Endothelial cell of umbilical vein (primary cell): ENCODE measurements around the gene CETN1. TPM values are rescaled to one million over a fixed set of nuclear protein-coding genes. Genes with fewer than 3 reads are reported as not detected.

Experiments
- BruUV-seq: library from RNA; stranded (reverse); fragments of 400-500 nt; replicated peaks from 2 replicates; lab custom pipeline; 2021; lab: Mats Ljungman, UMichigan
- CTCF ChIA-PET: fragments of 300-600, 350-600 bp; sonication (Branson Sonifier 250); formaldehyde crosslinking; loops from one replicate; lab custom pipeline; 2021; ENCODE audit warnings: antibody characterized with exemption, inconsistent platforms; lab: Charles Lee
- POLR2A ChIA-PET: fragments of 300-600, 350-600 bp; sonication (Branson Sonifier 250); formaldehyde crosslinking; loops from one replicate; lab custom pipeline; 2021; ENCODE audit warnings: antibody characterized with exemption, inconsistent platforms; lab: Charles Lee
- DNase-seq: peaks from one replicate; pipeline ENCODE4 v3.0.0-alpha.2; 2011; ENCODE audit warnings: low read depth, low spot score
- FAIRE-seq: peaks from 2 replicates; lab custom pipeline; 2011; peaks lifted over from hg19 to GRCh38; lab: Jason Lieb, UNC
- H2AFZ ChIP-seq: 2 replicates; pipeline ENCODE4 v1.6.0; 2012; ENCODE audit warnings: low read depth, low read length, control low read depth, inconsistent platforms
- H3K27ac ChIP-seq: 2 replicates; pipeline ENCODE4 v1.5.1; 2011; ENCODE audit warnings: low read depth, mild to moderate bottlenecking, control low read depth, low read length, moderate library complexity; ENCODE audit not compliant: insufficient read depth
- H3K27me3 ChIP-seq, 2 experiments: 2 replicates each; pipeline versions ENCODE4 v1.6.0 to v1.6.1; 2011; ENCODE audit warnings: low read length in 2 of 2, mixed read lengths in 1 of 2; ENCODE audit not compliant: control insufficient read depth in 2 of 2, insufficient read depth in 2 of 2
- H3K36me3 ChIP-seq, 2 experiments: 2 replicates in 1 of 2; 3 replicates in 1 of 2; pipeline ENCODE4 v1.5.1; 2011; ENCODE audit warnings: low read length in 2 of 2, mild to moderate bottlenecking in 1 of 2, moderate library complexity in 1 of 2; ENCODE audit not compliant: control insufficient read depth in 2 of 2, insufficient read depth in 2 of 2; ENCODE audit errors: extremely low read depth in 1 of 2
- H3K4me1 ChIP-seq: 3 replicates; pipeline ENCODE4 v1.5.1; 2011; ENCODE audit warnings: mild to moderate bottlenecking, low read length; ENCODE audit not compliant: control insufficient read depth, insufficient read depth; ENCODE audit errors: extremely low read depth
- H3K4me2 ChIP-seq: 2 replicates; pipeline ENCODE4 v1.6.1; 2011; ENCODE audit warnings: low read length, control low read depth, mixed read lengths; ENCODE audit not compliant: insufficient read depth
- H3K4me3 ChIP-seq, 3 experiments: fragments of 200-600 bp in 1 of 3; sonication (generic), shearing (Covaris generic) in 1 of 3; replicated peaks in 1 of 3; 2 replicates each; pipeline ENCODE4 v1.5.1; 2011 to 2016; ENCODE audit warnings: control low read depth in 3 of 3, low read length in 3 of 3, mild to moderate bottlenecking in 2 of 3, inconsistent platforms in 1 of 3, low read depth in 1 of 3, moderate library complexity in 1 of 3; ENCODE audit not compliant: insufficient read depth in 1 of 3
- H3K79me2 ChIP-seq: 2 replicates; pipeline ENCODE4 v1.6.0; 2012; ENCODE audit warnings: low read length, inconsistent platforms; ENCODE audit not compliant: control insufficient read depth, insufficient read depth
- H3K9ac ChIP-seq: replicated peaks from 2 replicates; pipeline ENCODE3; 2011; ENCODE audit warnings: low read length, control low read depth; ENCODE audit not compliant: insufficient read depth; ENCODE audit errors: extremely low read depth
- H3K9me1 ChIP-seq: replicated peaks from 3 replicates; pipeline ENCODE4 v1.6.0; 2011; ENCODE audit warnings: mild to moderate bottlenecking, low read length; ENCODE audit not compliant: control insufficient read depth, insufficient read depth; ENCODE audit errors: extremely low read depth
- H3K9me3 ChIP-seq: replicated peaks from 2 replicates; pipeline ENCODE4 v1.5.1; 2012; ENCODE audit warnings: low read length, inconsistent platforms; ENCODE audit not compliant: control insufficient read depth, insufficient read depth
- H4K20me1 ChIP-seq: replicated peaks from 2 replicates; pipeline ENCODE3; 2011; ENCODE audit warnings: mild to moderate bottlenecking, low read length; ENCODE audit not compliant: control insufficient read depth, insufficient read depth; ENCODE audit errors: extremely low read depth
- CTCF ChIP-seq, 2 donors: IDR thresholded peaks; 1 replicate in 1 of 2; 2 replicates in 1 of 2; pipeline ENCODE4 v1.5.1; 2011; ENCODE audit warnings: low read length in 2 of 2, mild to moderate bottlenecking in 2 of 2, moderate library complexity in 2 of 2, control low read depth in 1 of 2, inconsistent platforms in 1 of 2, low read depth in 1 of 2; ENCODE audit not compliant: insufficient read depth in 1 of 2; ENCODE audit errors: extremely low read depth in 1 of 2
- EZH2 ChIP-seq: IDR thresholded peaks from 2 replicates; pipeline ENCODE4 v1.6.1; 2012; ENCODE audit warnings: borderline replicate concordance, low read depth, mild to moderate bottlenecking, moderate library complexity, low read length, inconsistent platforms; ENCODE audit not compliant: severe bottlenecking
- FOS ChIP-seq: IDR thresholded peaks from 2 replicates; pipeline ENCODE4 v1.6.1; 2011; ENCODE audit warnings: mild to moderate bottlenecking, low read length, moderate library complexity, borderline replicate concordance; ENCODE audit not compliant: insufficient read depth
- GATA2 ChIP-seq: IDR thresholded peaks from 2 replicates; pipeline ENCODE4 v1.7.0; 2011; ENCODE audit warnings: low read depth, mild to moderate bottlenecking, moderate library complexity, mixed read lengths, low read length; ENCODE audit not compliant: insufficient read length, insufficient read depth
- JUN ChIP-seq: IDR thresholded peaks from 2 replicates; pipeline ENCODE4 v1.6.1; 2011; ENCODE audit warnings: borderline replicate concordance, low read depth; ENCODE audit not compliant: insufficient read length, insufficient read depth
- MAX ChIP-seq: IDR thresholded peaks from 2 replicates; pipeline ENCODE4 v1.6.1; 2011; ENCODE audit not compliant: insufficient read depth, insufficient read length
- MYC ChIP-seq: IDR thresholded peaks from one replicate; pipeline ENCODE4 v1.6.1; 2011; ENCODE audit warnings: mild to moderate bottlenecking, low read depth, low read length
- POLR2A ChIP-seq: IDR thresholded peaks from 2 replicates; pipeline ENCODE4 v1.6.1; 2012; ENCODE audit warnings: low read depth, mild to moderate bottlenecking, control low read depth, low read length
- POLR2AphosphoS5 ChIP-seq: IDR thresholded peaks from 2 replicates; pipeline ENCODE4 v1.6.1; 2012; ENCODE audit warnings: low read depth, mild to moderate bottlenecking, control low read depth, low read length, moderate library complexity; ENCODE audit not compliant: insufficient read depth
- dilution Hi-C: fragments of 300-500 bp; cut with MboI; formaldehyde crosslinking; loops from one replicate; pipeline ENCODE4 v1.15.0; 2019; ENCODE audit warnings: low sequenced_read_pairs; ENCODE audit not compliant: extremely low pct_ligation_motif_present
- intact Hi-C: fragments of 100-400 bp; cut with micrococcal nuclease; formaldehyde crosslinking; loops from one replicate; pipeline ENCODE4 v1.10.0; 2022
- polyA plus RNA-seq, 4 experiments: library from polyadenylated mRNA; depleted of rRNA in 3 of 4; stranded (reverse) in 3 of 4; unstranded in 1 of 4; fragments of >200 nt; gene quantifications; 2 replicates each; pipeline versions ENCODE4 v1.2.1 to v1.2.3, GENCODE V29; 2011 to 2012; ENCODE audit warnings: missing spikeins in 1 of 4
- total RNA-seq: library from RNA; stranded (reverse); gene quantifications from 2 replicates; pipeline ENCODE4 v1.2.3, GENCODE V29; 2021

CETN1 gene
- total and polyA plus RNA-seq, 2 donors (not counting 3 experiments of a cell fraction or from before 2014, with no cell fraction given), result not detected

DNA sequence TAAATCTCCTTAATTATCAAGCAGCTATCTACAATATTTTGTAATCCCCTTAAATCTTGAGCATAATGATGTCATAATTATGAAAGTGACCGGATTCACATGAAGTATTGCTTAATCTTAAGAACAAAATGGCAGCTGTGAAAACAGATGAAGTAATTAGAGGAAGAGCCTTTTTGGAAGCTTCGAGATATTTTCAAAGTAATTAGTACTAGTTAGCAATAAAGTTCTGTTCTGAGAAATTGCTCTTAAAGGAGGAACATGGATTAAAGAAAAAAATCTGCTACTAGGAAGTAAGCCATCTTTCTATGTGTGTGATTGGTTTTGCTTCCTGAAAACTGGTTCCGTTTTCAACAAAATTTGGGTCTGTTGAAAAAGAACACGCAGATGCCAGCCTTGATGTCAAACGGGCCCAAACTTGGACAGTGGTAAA, 34.9 kb downstream of the CETN1 start:
- no peaks in the 10 kb centered on the region for H3K9me1 ChIP-seq
- H4K20me1 ChIP-seq, result no peaks in the 10 kb centered on the region
- no peaks in the 10 kb centered on the region for H3K27me3 ChIP-seq
- FAIRE-seq, result peak; percentile 8
- dilution Hi-C loops, result no loop called here
- H3K36me3 ChIP-seq, result no peaks in the 10 kb centered on the region
- no peak overlapping the region for H3K4me3 ChIP-seq
- no peak overlapping the region for H3K9ac ChIP-seq
- CTCF ChIA-PET, result interaction anchor here (0.6 to 6.8 kb wide), 21 partner anchors 8 to 348 kb away, joined by 3 to 82 read pairs (median 4); partner anchors contain the start of gene THOC1
- H2AFZ ChIP-seq, result no peak overlapping the region
- BruUV-seq, result no TSS peak
- H3K27ac ChIP-seq, result no peak overlapping the region
- H3K79me2 ChIP-seq, result no peaks in the 10 kb centered on the region
- intact Hi-C loops, result loop anchor here (5.0 kb wide), 2 partner anchors 88 to 118 kb away; no protein-coding TSS in a partner anchor
- no peak overlapping the region for H3K4me2 ChIP-seq
- no peak for DNase-seq
- no peaks in the 10 kb centered on the region for H3K4me1 ChIP-seq
- TF ChIP-seq CTCF (IDR thresholded peaks at IDR 0.05; ENCODE audit: extremely low read depth in 1 of 2, insufficient read depth in 1 of 2, low read depth in 1 of 2, low read length in 2 of 2), result no peak
- TF ChIP-seq POLR2A, result no peak
- no peak for TF ChIP-seq MYC
- TF ChIP-seq GATA2, result no peak
- no peak for TF ChIP-seq FOS
- no peak for TF ChIP-seq JUN
- no peak for TF ChIP-seq POLR2AphosphoS5
- no peak for TF ChIP-seq MAX
- no peak for TF ChIP-seq EZH2
- H3K9me3 ChIP-seq, result no peaks in the 10 kb centered on the region
- POLR2A ChIA-PET, result no interaction called here
